Fibroblast of pulmonary artery (primary cell): Measurements from ENCODE around the gene UBE2F.
"Not testable (repeated sequence)": the region's sequence is repeated elsewhere in the genome, so short reads cannot be mapped to it uniquely, and the experiment has no call there.

ENCODE experiments used
- DNase-seq: peaks from one replicate; pipeline ENCODE4 v3.0.0-alpha.2; 2010; ENCODE audit warnings: low read depth
- H3K4me3 ChIP-seq: replicated peaks from 2 replicates; pipeline ENCODE4 v1.5.1; 2011; ENCODE audit warnings: low read depth, mild to moderate bottlenecking, control low read depth, low read length, moderate library complexity
- TF ChIP-seq, protein P1 (sequence below): IDR thresholded peaks from 2 replicates; pipeline ENCODE4 v1.5.1; 2011; ENCODE audit warnings: mild to moderate bottlenecking, control low read depth, low read length, inconsistent platforms; ENCODE audit errors: missing control alignments

Gene UBE2F

DNA sequence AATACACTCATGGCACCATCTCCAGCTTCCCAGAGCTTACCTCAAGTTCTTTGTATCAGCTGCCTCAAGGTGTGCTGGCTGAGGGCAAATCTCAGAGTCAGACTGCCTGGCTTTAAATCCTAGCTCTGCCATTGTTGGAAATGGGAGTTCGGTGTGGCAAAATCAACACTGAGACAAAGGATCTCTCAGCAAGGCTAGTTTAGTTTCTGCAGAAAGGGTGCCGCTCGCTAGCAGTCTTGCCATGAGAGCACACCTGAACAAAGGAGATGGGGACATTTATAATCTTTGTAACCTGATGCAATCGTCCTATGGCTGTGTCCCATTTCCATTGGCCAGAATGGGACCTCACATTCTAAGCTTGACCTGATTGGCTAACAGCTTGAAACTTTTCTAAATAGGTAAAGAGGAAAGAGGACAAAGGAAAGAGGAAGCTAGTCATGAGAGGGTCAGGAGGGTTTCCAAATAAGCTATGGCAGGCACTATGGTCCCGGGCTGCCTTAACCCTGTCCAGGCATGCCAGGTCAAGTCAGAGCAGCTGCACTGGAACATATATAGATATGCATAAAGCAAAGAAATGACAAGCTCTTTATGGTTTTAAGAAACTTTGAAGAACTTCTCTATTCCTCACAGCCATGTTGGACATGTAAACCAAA, 4.3 kb upstream of the UBE2F start:
- DNase-seq: no peak
- TF ChIP-seq, protein P1, sequence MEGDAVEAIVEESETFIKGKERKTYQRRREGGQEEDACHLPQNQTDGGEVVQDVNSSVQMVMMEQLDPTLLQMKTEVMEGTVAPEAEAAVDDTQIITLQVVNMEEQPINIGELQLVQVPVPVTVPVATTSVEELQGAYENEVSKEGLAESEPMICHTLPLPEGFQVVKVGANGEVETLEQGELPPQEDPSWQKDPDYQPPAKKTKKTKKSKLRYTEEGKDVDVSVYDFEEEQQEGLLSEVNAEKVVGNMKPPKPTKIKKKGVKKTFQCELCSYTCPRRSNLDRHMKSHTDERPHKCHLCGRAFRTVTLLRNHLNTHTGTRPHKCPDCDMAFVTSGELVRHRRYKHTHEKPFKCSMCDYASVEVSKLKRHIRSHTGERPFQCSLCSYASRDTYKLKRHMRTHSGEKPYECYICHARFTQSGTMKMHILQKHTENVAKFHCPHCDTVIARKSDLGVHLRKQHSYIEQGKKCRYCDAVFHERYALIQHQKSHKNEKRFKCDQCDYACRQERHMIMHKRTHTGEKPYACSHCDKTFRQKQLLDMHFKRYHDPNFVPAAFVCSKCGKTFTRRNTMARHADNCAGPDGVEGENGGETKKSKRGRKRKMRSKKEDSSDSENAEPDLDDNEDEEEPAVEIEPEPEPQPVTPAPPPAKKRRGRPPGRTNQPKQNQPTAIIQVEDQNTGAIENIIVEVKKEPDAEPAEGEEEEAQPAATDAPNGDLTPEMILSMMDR: no peak
- H3K4me3 ChIP-seq: no peak overlapping the region

DNA sequence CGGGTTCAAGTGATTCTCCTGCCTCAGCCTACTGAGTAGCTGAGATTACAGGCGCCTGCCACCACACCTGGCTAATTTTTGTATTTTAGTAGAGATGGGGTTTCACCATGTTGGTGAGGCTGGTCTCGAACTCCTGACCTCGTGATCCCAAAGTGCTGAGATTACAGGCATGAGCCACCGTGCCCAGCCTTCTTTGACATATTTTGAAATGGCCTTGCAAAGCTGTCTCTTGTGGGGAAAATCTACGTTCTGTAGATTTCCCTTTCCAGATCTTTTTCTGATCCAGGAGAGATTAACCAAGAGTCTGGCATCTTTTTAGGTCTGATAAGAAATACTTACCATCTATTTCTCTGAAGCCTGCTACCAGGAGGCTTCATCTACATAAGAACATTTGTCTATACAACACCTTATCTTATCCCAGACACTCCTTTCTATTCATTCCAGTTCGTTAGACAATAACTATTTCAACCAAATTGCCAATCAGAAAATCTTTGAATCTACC, 3.3 kb upstream of the UBE2F start:
- not testable (repeated sequence) for DNase-seq, H3K4me3 ChIP-seq

DNA sequence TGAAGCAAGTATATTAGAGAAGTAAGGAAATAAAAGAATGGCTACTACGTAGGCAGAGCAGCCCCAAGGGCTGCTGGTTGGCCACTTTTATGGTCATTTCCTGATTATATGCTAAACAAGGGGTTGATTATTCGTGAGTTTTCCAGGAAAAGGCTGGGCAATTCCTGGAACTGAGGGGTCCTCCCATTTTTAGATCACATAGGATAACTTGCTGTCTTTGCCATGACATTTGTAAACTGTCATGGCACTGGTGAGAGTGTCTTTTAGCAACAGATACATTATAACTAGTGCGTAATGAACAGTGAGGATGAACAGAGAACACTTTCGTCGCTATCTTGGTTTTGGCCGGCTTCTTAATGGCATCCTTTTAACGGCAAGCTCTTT, 2.6 kb upstream of the UBE2F start:
- DNase-seq: no peak
- H3K4me3 ChIP-seq: no peak overlapping the region
- TF ChIP-seq, protein P1: no peak

DNA sequence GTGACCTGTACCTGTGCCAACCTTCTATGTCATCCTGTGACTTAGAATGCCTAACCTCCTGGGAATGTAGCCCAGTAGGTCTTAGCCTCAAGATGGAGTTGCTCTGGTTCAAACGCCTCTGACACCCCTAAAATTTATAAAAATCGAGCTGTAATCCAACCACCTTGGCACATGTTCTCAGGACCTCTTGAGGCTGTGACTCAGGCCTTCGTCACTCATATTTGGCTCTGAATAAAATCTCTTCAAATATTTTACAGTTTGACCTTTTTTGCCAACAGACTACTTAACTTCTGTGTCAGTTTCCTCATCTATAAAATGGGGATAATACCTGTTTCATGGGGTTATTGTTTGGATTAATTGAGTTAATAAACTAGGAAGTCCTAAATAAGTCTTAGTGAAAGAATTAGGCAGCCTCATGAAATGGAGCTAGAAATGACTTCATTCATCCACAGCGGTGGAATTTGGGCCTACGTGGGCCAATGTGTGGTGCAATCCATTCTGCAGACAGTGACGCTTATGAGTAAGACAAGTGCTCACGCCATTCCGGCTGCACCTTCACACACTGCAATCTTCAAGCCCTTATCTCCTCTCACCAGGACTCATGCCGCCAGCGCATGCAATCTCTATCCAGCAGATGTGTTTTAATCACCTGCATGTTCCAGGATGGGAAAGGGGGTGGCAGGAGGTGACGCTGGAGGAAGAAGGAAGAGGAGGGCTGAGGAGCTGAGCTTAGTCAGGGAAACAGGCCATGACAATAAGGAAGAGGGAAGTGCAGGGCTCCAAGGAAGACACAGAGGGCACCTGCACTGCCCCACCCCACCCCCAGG, 2.0 kb upstream of the UBE2F start:
- TF ChIP-seq, protein P1: no peak
- DNase-seq: peak; percentile 96

DNA sequence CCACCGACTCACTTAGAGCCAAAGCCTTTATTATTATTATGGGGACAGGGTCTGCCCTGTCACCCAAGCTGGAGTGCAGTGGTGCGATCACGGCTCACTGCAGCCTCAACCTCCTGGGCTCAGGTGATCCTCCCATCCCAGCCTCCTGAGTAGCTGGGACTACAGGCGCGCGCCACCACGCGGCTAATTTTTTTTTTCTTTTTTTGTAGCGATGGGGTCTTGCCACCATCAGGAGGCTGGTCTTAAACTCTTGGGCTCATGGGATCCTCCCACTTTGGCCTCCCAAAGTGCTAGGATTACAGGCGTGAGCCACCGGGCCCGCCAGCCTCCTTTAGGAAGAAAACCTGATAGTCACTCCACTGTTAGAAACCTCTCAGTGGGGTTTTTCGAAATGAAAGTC, 970 bp upstream of the UBE2F start:
- H3K4me3 ChIP-seq: peak overlapping the region; percentile 76
- not testable (repeated sequence) for DNase-seq

More for the DNA sequence above, 2.0 kb upstream of the UBE2F start:
- no peak overlapping the region for H3K4me3 ChIP-seq

DNA sequence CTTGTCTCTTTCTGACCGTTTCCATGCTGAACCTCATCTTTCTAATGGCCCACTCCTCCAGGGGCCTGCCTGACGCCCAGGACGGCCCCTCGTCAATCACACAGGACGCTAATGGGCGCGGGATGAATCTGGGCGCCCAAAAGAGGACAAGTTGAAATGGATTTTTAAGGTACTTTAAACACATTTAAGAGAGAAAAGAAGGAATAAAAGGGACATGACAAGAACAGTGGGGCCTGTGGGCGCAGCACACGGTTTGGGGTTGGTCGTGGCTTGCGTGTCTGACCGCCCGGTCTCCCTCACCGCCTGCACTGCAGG, 607 bp upstream of the UBE2F start:
- TF ChIP-seq, protein P1: no peak
- H3K4me3 ChIP-seq: peak overlapping the region; percentile 76
- DNase-seq: no peak

DNA sequence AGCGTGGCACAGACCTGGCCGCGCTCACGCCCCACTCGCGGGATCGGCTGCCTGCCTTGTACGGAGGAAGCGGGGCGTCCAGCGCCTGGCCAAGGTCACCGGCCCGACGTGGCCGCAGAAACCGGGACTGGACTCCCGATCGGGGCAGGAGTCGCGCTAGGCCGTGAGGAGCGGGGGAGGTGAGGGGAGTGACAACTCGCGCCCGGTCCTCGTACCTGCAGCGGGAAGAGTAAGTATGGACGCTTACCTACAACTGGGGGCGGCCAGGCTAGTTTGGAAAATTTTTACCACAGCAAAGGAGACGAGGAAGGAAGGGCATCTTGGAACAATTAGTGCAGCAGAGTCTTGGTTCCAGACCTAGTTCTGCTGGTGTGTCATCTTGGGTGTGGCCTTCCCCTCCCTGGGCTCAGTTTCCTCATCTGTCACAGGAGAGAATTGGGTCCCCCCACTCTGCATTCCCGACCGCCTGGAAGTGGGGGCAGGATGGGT, 693 bp downstream of the UBE2F start:
- DNase-seq: no peak
- TF ChIP-seq, protein P1: no peak
- peak overlapping the region; percentile 76 for H3K4me3 ChIP-seq
